DOHH2 (cell line): ENCODE measurements around the gene SSX4B.
"Not testable (repeated sequence)": the region's sequence is repeated elsewhere in the genome, so short reads cannot be mapped to it uniquely, and the experiment has no call there.

ENCODE experiments used
- H3F3A ChIP-seq: fragments of 200-600 bp; sonication (generic), shearing (Covaris generic); 2 replicates; pipeline ENCODE4 v1.6.0; 2016; ENCODE audit warnings: antibody characterized with exemption, mild to moderate bottlenecking; ENCODE audit not compliant: control insufficient read depth, insufficient read depth
- H3K27ac ChIP-seq: fragments of 200-600 bp; sonication (generic); 2 replicates; pipeline ENCODE4 v1.5.1; 2014; ENCODE audit warnings: low read depth, mild to moderate bottlenecking, low read length, moderate library complexity
- H3K27me3 ChIP-seq: fragments of 200-600 bp; sonication (generic); 2 replicates; pipeline ENCODE4 v1.6.1; 2014; ENCODE audit warnings: mild to moderate bottlenecking, low read length, mixed read lengths; ENCODE audit not compliant: control insufficient read depth
- H3K36me3 ChIP-seq: fragments of 200-600 bp; sonication (generic); 2 replicates; pipeline ENCODE4 v1.6.1; 2014; ENCODE audit warnings: mild to moderate bottlenecking, low read length, moderate library complexity, mixed read lengths; ENCODE audit not compliant: control insufficient read depth
- H3K4me1 ChIP-seq: fragments of 200-600 bp; sonication (generic); 2 replicates; pipeline ENCODE4 v1.6.1; 2014; ENCODE audit warnings: mild to moderate bottlenecking, low read length, mixed read lengths; ENCODE audit not compliant: control insufficient read depth
- H3K4me2 ChIP-seq: fragments of 200-600 bp; sonication (generic); 2 replicates; pipeline ENCODE4 v1.6.0; 2014; ENCODE audit warnings: mild to moderate bottlenecking, low read length, moderate library complexity
- H3K4me3 ChIP-seq: fragments of 200-600 bp; sonication (generic); 2 replicates; pipeline ENCODE4 v1.5.1; 2014; ENCODE audit warnings: mild to moderate bottlenecking, low read length, mixed read lengths
- H3K79me2 ChIP-seq: fragments of 200-600 bp; sonication (generic); 2 replicates; pipeline ENCODE4 v1.6.1; 2014; ENCODE audit warnings: mild to moderate bottlenecking, low read length, mixed read lengths; ENCODE audit not compliant: control insufficient read depth
- H3K9me2 ChIP-seq: fragments of 200-600 bp; sonication (generic); replicated peaks from 2 replicates; pipeline ENCODE4 v1.6.1; 2014; ENCODE audit warnings: mild to moderate bottlenecking, low read length, mixed read lengths; ENCODE audit not compliant: control insufficient read depth
- H3K9me3 ChIP-seq: fragments of 200-600 bp; sonication (generic); 2 replicates; pipeline ENCODE4 v1.6.1; 2014; ENCODE audit warnings: antibody characterized with exemption, low read length, mixed read lengths; ENCODE audit not compliant: control insufficient read depth, insufficient read depth
- H4K20me1 ChIP-seq: fragments of 200-600 bp; sonication (generic); 2 replicates; pipeline ENCODE4 v1.6.0; 2014; ENCODE audit warnings: low read depth, mild to moderate bottlenecking, antibody characterized with exemption, low read length, moderate library complexity; ENCODE audit not compliant: control insufficient read depth, insufficient read depth
- EZH2phosphoT487 ChIP-seq: fragments of 200-600 bp; sonication (generic); IDR thresholded peaks from 2 replicates; pipeline ENCODE4 v1.6.1; 2017; ENCODE audit warnings: borderline replicate concordance, mild to moderate bottlenecking, antibody characterized with exemption, low read length, moderate library complexity, mixed read lengths
- TF ChIP-seq, protein P1 (sequence below): fragments of 200-600 bp; sonication (generic); IDR thresholded peaks from one replicate; pipeline ENCODE4 v1.5.1; 2014; ENCODE audit warnings: antibody characterized with exemption, mild to moderate bottlenecking, low read depth, low read length; ENCODE audit not compliant: poor library complexity, severe bottlenecking

The SSX4B gene

DNA sequence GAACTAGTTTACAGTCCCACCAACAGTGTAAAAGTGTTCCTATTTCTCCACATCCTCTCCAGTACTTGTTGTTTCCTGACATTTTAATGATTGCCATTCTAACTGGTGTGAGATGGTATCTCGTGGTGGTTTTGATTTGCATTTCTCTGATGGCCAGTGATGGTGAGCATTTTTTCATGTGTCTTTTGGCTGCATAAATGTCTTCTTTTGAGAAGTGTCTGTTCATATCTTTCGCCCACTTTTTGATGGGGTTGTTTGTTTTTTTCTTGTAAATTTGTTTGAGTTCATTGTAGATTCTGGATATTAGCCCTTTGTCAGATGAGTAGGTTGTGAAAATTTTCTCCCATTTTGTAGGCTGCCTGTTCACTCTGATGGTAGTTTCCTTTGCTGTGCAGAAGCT is 14.8 kb downstream of the SSX4B start:
- H3K27ac ChIP-seq, H3K4me1 ChIP-seq, H3K36me3 ChIP-seq, H3F3A ChIP-seq, H4K20me1 ChIP-seq, H3K79me2 ChIP-seq, H3K4me3 ChIP-seq, H3K4me2 ChIP-seq, H3K9me2 ChIP-seq, H3K9me3 ChIP-seq, H3K27me3 ChIP-seq: not testable (repeated sequence)

DNA sequence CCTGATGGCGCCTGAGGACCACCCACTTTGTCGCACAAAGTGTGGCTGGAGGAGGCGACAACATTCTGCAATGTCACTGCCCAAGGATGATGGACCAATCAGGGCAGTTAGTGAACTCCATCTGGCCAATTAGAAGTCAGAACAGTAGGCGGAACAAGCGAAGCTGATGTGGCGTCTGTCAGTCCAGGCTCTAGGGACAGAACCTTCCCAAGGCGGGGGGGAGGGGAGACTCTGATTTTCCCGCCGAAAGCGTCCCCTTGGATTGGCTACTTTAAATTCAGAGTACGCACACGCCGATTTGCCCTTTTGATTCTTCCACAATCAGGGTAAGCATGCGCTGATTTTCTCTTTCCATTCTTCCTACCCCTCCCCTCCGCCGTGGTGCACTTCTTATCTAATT is 28.5 kb downstream of the SSX4B start, which contains the start of gene SSX4:
SSX4 (plus strand) TSS at position 301 of the 400 bp plus-strand sequence. CDS start 515 bp downstream, outside the sequence.
- not testable (repeated sequence) for H3K4me1 ChIP-seq, H3F3A ChIP-seq, H3K9me2 ChIP-seq, H3K27ac ChIP-seq, H3K4me3 ChIP-seq, H3K79me2 ChIP-seq, H4K20me1 ChIP-seq, H3K4me2 ChIP-seq, H3K27me3 ChIP-seq, H3K9me3 ChIP-seq, H3K36me3 ChIP-seq

DNA sequence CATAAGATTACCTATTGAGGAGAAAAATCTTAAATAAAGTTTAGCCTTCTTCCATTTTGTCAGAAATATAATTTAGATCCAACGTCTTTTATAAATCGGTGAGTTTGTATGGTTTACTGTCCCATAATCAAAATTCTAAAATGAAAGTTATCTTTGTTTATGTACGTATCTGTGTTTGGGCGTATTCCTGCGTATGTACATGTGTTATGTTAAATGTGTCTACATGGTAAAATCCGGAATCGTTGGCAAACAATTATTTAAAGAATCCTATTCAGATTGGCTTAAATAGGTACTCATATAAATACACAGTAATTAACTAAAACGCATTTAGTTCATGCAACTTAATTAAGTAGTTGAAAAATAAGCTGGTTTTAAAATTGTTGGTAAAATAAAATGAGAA is 41.4 kb downstream of the SSX4B start:
- H3K36me3 ChIP-seq, H3K27me3 ChIP-seq, H3K9me3 ChIP-seq: not testable (repeated sequence)

DNA sequence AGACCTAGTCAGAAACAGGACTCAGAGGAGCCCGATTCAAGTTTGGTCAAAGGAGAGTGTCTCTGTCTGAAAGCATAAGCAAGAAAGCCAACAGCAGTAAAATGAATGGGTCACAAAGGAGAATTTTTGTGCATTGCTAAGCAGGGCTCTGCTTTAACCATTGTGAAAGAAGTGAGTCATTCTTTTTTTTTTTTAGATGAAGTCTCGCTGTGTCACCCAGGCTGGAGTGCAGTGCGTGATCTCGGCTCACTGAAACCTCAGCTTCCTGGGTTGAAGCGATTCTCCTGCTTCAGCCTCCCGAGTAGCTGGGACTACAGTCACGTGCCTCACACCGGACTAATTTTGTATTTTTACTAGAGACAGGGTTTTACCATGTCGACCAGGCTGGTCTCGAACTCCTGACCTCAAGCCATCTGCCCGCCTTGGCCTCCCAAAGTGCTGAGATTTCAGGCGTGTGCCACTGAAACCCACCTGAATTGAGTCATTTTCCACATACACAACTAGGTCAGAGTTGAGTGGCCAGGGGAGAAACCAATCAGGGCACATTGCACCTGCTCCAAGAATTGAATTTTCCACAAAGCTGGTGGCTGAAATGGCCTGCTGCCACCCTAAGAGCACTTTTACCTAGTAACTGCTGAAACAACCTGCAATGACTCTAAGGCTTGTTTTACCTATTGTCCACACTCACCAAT is 43.9 kb downstream of the SSX4B start:
- H3K27me3 ChIP-seq, H3K4me1 ChIP-seq, H3K36me3 ChIP-seq, H3K9me2 ChIP-seq, H3K79me2 ChIP-seq, H3K27ac ChIP-seq, H3K4me3 ChIP-seq, H3K9me3 ChIP-seq, H3K4me2 ChIP-seq, H3F3A ChIP-seq, H4K20me1 ChIP-seq: not testable (repeated sequence)

More for the DNA sequence above, 41.4 kb downstream of the SSX4B start:
- H3K4me1 ChIP-seq, H3K79me2 ChIP-seq, H3K9me2 ChIP-seq, H3K27ac ChIP-seq, H4K20me1 ChIP-seq, H3F3A ChIP-seq, H3K4me2 ChIP-seq, H3K4me3 ChIP-seq: not testable (repeated sequence)

DNA sequence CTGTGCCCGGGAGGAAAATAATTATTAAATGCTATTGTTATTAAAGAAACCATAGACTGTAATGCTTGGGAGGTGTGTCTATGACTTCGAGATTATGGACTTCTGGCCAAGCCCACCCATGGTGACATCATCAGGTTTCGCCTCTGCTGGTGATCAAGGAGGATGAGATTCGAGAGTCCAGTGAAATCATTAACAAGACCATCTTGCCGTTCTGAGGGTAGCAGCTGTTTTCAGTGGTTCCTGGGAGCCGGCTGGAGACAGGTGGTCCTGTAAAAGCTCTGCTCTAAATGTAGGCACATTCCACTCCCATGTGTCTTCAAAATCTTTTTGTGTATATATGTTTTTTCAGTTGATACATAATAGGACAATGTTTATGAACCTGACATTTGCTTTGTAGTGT is 52.5 kb downstream of the SSX4B start:
- H3K79me2 ChIP-seq, H3F3A ChIP-seq, H3K27me3 ChIP-seq, H3K4me3 ChIP-seq, H3K9me3 ChIP-seq, H3K4me1 ChIP-seq, H4K20me1 ChIP-seq, H3K36me3 ChIP-seq, H3K27ac ChIP-seq, H3K4me2 ChIP-seq, H3K9me2 ChIP-seq: not testable (repeated sequence)

DNA sequence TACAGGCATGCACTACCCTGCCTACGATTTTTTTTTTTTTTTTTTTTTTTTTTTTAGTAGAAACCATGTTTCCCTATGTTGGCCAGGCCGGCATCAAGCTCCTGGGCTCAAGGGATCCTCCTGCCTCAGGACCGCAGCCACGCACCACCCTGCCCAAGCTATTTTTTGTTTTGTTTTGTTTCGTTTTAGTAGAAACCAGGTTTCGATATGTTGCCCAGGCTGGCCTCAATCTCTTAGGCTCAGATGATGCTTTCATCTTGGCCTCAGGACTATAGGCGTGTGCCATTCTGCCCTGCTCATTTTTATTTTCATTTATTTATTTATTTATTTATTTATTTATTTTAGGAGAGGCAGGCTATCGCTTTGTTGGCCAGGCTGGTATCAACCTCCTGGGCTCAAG is 54.1 kb downstream of the SSX4B start:
- H3K4me2 ChIP-seq: no peak overlapping the region

DNA sequence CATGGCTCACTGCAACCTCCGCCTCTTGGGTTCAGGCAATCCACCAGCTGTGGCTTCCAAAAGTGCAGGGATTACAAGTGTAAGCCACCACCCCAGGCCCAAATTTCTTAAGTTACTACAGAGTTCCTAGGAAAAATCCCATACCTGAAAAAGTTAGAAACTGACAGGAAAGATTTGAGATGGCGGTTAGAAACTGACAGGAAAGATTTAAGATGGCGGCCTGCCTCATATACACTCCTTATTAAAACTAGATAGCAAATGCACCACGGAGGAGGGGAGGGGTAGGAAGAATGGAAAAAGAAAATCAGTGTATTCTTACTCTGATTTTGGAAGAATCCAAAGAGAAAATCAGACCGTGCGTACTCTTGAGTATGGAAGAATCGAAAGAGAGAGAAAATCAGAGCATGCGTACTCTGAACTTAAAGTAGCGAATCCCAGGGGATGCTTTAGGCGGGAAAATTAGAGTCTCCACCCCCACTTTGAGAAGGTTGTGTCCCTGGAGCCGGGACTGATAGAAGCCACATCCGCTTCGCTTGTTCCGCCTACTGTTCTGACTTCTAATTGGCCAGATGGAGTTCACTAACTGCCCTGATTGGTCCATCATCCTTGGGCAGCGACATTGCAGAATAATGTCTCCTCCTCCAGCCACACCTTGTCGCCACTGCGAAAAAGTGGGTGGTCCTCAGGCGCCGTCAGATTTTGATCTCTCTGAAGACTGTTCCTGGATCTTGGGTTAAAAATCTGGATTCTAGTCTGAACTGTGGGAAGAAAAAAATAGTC is 55.3 kb downstream of the SSX4B start, which contains the start of gene SSX3:
SSX3 (minus strand) TSS at position 389 of the 780 bp plus-strand sequence. CDS start 1,454 bp downstream, outside the sequence.
- not testable (repeated sequence) for H3F3A ChIP-seq, H3K4me3 ChIP-seq, H3K4me1 ChIP-seq, H3K4me2 ChIP-seq, H3K36me3 ChIP-seq, H4K20me1 ChIP-seq, H3K9me3 ChIP-seq, H3K27me3 ChIP-seq, H3K9me2 ChIP-seq, H3K79me2 ChIP-seq, H3K27ac ChIP-seq

More for the DNA sequence above, 54.1 kb downstream of the SSX4B start:
- H3K36me3 ChIP-seq: no peaks in the 10 kb centered on the region
- no peak overlapping the region for H3K27ac ChIP-seq
- TF ChIP-seq, protein P1, sequence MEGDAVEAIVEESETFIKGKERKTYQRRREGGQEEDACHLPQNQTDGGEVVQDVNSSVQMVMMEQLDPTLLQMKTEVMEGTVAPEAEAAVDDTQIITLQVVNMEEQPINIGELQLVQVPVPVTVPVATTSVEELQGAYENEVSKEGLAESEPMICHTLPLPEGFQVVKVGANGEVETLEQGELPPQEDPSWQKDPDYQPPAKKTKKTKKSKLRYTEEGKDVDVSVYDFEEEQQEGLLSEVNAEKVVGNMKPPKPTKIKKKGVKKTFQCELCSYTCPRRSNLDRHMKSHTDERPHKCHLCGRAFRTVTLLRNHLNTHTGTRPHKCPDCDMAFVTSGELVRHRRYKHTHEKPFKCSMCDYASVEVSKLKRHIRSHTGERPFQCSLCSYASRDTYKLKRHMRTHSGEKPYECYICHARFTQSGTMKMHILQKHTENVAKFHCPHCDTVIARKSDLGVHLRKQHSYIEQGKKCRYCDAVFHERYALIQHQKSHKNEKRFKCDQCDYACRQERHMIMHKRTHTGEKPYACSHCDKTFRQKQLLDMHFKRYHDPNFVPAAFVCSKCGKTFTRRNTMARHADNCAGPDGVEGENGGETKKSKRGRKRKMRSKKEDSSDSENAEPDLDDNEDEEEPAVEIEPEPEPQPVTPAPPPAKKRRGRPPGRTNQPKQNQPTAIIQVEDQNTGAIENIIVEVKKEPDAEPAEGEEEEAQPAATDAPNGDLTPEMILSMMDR: no peak
- no peak for TF ChIP-seq EZH2phosphoT487
- no peaks in the 10 kb centered on the region for H3K4me1 ChIP-seq
- no peaks in the 10 kb centered on the region for H3F3A ChIP-seq
- no peak overlapping the region for H3K4me3 ChIP-seq
- no peaks in the 10 kb centered on the region for H3K27me3 ChIP-seq
- no peaks in the 10 kb centered on the region for H3K9me2 ChIP-seq
- H3K79me2 ChIP-seq: no peaks in the 10 kb centered on the region
- H3K9me3 ChIP-seq: no peaks in the 10 kb centered on the region
- H4K20me1 ChIP-seq: no peaks in the 10 kb centered on the region
